H4 (cell line): ENCODE data around the gene MYO1E. TPM values are rescaled to one million over a fixed set of nuclear protein-coding genes. Genes with fewer than 3 reads are reported as not detected.
"Not testable (repeated sequence)": the region's sequence is repeated elsewhere in the genome, so short reads cannot be mapped to it uniquely, and the experiment has no call there.

Source experiments
- DNase-seq: peaks from one replicate; pipeline ENCODE4 v3.0.0-alpha.2; 2015; ENCODE audit warnings: low spot score
- total RNA-seq: library from RNA; depleted of rRNA; stranded (reverse); fragments of >200 nt; shearing (Covaris generic); gene quantifications from 2 replicates; pipeline ENCODE4 v1.2.3, GENCODE V29; 2014

MYO1E gene
- total RNA-seq, 1 experiment from 2014 or later: 9.2 TPM

GRCh38 chr15:59387196-59387878 lies 14.7 kb upstream of the MYO1E start:
- not testable (repeated sequence) for DNase-seq

GRCh38 chr15:59385171-59385570 lies 12.5 kb upstream of the MYO1E start:
- no peak for DNase-seq

GRCh38 chr15:59384507-59384906 lies 11.8 kb upstream of the MYO1E start:
- DNase-seq: no peak

- no peak for DNase-seq
Measured at GRCh38 chr15:59380902-59381610, 8.4 kb upstream of the MYO1E start.

GRCh38 chr15:59379531-59379930 lies 6.9 kb upstream of the MYO1E start:
- no peak for DNase-seq

- no peak for DNase-seq
Measured at GRCh38 chr15:59378855-59379254, 6.2 kb upstream of the MYO1E start.

- DNase-seq: no peak
Measured at GRCh38 chr15:59377924-59378323, 5.3 kb upstream of the MYO1E start.

- no peak for DNase-seq
Measured at GRCh38 chr15:59376733-59377132, 4.1 kb upstream of the MYO1E start.

- no peak for DNase-seq
Measured at GRCh38 chr15:59373215-59373614, 544 bp upstream of the MYO1E start.

GRCh38 chr15:59371458-59372351 lies 966 bp downstream of the MYO1E start:
- DNase-seq: no peak

- DNase-seq: no peak
Measured at GRCh38 chr15:59369597-59369996, 3.1 kb downstream of the MYO1E start.

GRCh38 chr15:59367022-59367451 lies 5.6 kb downstream of the MYO1E start:
- no peak for DNase-seq

- DNase-seq: no peak
Measured at GRCh38 chr15:59366333-59367021, 6.2 kb downstream of the MYO1E start.

- DNase-seq: no peak
Measured at GRCh38 chr15:59364248-59364647, 8.4 kb downstream of the MYO1E start.

- no peak for DNase-seq
Measured at GRCh38 chr15:59362331-59362730, 10.3 kb downstream of the MYO1E start.

- peak; percentile 94 for DNase-seq
Measured at GRCh38 chr15:59360896-59361295, 11.8 kb downstream of the MYO1E start.

GRCh38 chr15:59360305-59360704 lies 12.4 kb downstream of the MYO1E start:
- no peak for DNase-seq

- DNase-seq: no peak
Measured at GRCh38 chr15:59355730-59356129, 16.9 kb downstream of the MYO1E start.

- no peak for DNase-seq
Measured at GRCh38 chr15:59354417-59355031, 18.1 kb downstream of the MYO1E start.

- no peak for DNase-seq
Measured at GRCh38 chr15:59353994-59354416, 18.7 kb downstream of the MYO1E start.

- DNase-seq: no peak
Measured at GRCh38 chr15:59352683-59353082, 20.0 kb downstream of the MYO1E start.
